HG02759 (cell line): Measurements from ENCODE around the gene NFAT5.

Source experiments
- ATAC-seq: cut with Tn5 transposase; IDR thresholded peaks from one replicate; pipeline ENCODE4 v1.9.1; 2021; ENCODE audit warnings: mild to moderate bottlenecking, moderate library complexity; ENCODE audit not compliant: unreplicated experiment

The NFAT5 gene

GRCh38 chr16:69590590-69590989 lies 24.8 kb downstream of the NFAT5 start:
- no peak for ATAC-seq

GRCh38 chr16:69593751-69594255 lies 28.0 kb downstream of the NFAT5 start:
- no peak for ATAC-seq

- no peak for ATAC-seq
Measured at GRCh38 chr16:69595127-69596036, 29.6 kb downstream of the NFAT5 start.

GRCh38 chr16:69596801-69597200 lies 31.0 kb downstream of the NFAT5 start:
- no peak for ATAC-seq

- no peak for ATAC-seq
Measured at GRCh38 chr16:69598045-69598444, 32.3 kb downstream of the NFAT5 start.

- no peak for ATAC-seq
Measured at GRCh38 chr16:69599731-69600130, 34.0 kb downstream of the NFAT5 start.

- ATAC-seq: no peak
Measured at GRCh38 chr16:69600202-69600601, 34.4 kb downstream of the NFAT5 start.

GRCh38 chr16:69601250-69601649 lies 35.5 kb downstream of the NFAT5 start:
- no peak for ATAC-seq

GRCh38 chr16:69606985-69607384 lies 41.2 kb downstream of the NFAT5 start:
- no peak for ATAC-seq

- ATAC-seq: no peak
Measured at GRCh38 chr16:69607674-69608073, 41.9 kb downstream of the NFAT5 start.

- ATAC-seq: no peak
Measured at GRCh38 chr16:69610356-69610755, 44.6 kb downstream of the NFAT5 start.

GRCh38 chr16:69611103-69611640 lies 45.4 kb downstream of the NFAT5 start:
- ATAC-seq: no peak

GRCh38 chr16:69613378-69614154 lies 47.8 kb downstream of the NFAT5 start:
- ATAC-seq: no peak

GRCh38 chr16:69615528-69615927 lies 49.8 kb downstream of the NFAT5 start:
- no peak for ATAC-seq

- ATAC-seq: no peak
Measured at GRCh38 chr16:69616082-69616481, 50.3 kb downstream of the NFAT5 start.

- no peak for ATAC-seq
Measured at GRCh38 chr16:69618307-69618706, 52.5 kb downstream of the NFAT5 start.

- no peak for ATAC-seq
Measured at GRCh38 chr16:69618721-69619120, 53.0 kb downstream of the NFAT5 start.

GRCh38 chr16:69619514-69619913 lies 53.7 kb downstream of the NFAT5 start:
- no peak for ATAC-seq

GRCh38 chr16:69620573-69620972 lies 54.8 kb downstream of the NFAT5 start:
- ATAC-seq: no peak

- ATAC-seq: no peak
Measured at GRCh38 chr16:69621225-69621624, 55.5 kb downstream of the NFAT5 start.

- no peak for ATAC-seq
Measured at GRCh38 chr16:69626256-69626655, 60.5 kb downstream of the NFAT5 start.
